ENCODE results near the gene PRCC. TPM values are rescaled to one million over a fixed set of nuclear protein-coding genes. Genes with fewer than 3 reads are reported as not detected.
A peak's percentile ranks its signal among the peaks of the same experiment; 100 is the strongest.

PRCC gene
- total RNA-seq, 1 experiment from 2014 or later, result 125 TPM

DNA sequence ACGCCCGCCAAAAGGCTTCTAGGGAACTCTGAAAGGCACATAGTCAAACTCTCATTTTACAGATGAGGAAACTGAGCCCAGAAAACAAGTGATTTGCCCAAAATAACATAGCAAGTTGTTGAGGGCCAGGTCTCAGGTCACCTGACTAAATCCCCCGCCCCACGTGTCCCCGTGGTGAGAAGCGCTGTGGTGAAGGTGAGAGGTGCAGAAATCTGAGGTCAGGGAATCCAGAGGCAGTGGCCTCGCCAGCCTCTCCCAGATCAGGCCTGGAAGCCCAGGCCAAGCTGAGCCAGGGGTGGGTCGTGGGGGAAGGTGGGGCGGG lies 21.0 kb upstream of the PRCC start:
- no TSS peak for BruUV-seq (replicated peaks)
- Histone ChIP-seq H3K36me3 (ENCODE audit: insufficient read depth, low read length, poor library complexity, severe bottlenecking) (peaks cover 40% of the 10 kb centered on the region), H3K9me3 (ENCODE audit: low read depth, low read length, poor library complexity, severe bottlenecking) (no peaks in the 10 kb centered on the region), H3K4me1 (ENCODE audit: insufficient read depth, low read length, poor library complexity, severe bottlenecking) (peaks cover 39% of the 10 kb centered on the region), H3K27me3 (replicated peaks; ENCODE audit: insufficient read depth, low read depth, low read length, poor library complexity) (no peaks in the 10 kb centered on the region), H3K4me3 (ENCODE audit: low read depth, low read length, poor library complexity, severe bottlenecking) (peak overlapping the region; percentile 92), H3K27ac (ENCODE audit: low read depth, low read length, poor library complexity, severe bottlenecking) (peak overlapping the region; percentile 90)
- intact Hi-C loops (cut with micrococcal nuclease; ENCODE audit: unreplicated experiment), result no loop called here
- ChIA-PET POLR2A (ENCODE audit: low non-redundant PET) (no interaction called here), CTCF (interaction anchor here (0.6 kb wide), 1 partner anchor 1423 kb away, joined by 5 read pairs; no protein-coding TSS in a partner anchor)
- TF ChIP-seq, protein P1, sequence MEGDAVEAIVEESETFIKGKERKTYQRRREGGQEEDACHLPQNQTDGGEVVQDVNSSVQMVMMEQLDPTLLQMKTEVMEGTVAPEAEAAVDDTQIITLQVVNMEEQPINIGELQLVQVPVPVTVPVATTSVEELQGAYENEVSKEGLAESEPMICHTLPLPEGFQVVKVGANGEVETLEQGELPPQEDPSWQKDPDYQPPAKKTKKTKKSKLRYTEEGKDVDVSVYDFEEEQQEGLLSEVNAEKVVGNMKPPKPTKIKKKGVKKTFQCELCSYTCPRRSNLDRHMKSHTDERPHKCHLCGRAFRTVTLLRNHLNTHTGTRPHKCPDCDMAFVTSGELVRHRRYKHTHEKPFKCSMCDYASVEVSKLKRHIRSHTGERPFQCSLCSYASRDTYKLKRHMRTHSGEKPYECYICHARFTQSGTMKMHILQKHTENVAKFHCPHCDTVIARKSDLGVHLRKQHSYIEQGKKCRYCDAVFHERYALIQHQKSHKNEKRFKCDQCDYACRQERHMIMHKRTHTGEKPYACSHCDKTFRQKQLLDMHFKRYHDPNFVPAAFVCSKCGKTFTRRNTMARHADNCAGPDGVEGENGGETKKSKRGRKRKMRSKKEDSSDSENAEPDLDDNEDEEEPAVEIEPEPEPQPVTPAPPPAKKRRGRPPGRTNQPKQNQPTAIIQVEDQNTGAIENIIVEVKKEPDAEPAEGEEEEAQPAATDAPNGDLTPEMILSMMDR (conservative IDR thresholded peaks at IDR 0.05; ENCODE audit: low read depth, low read length), result no peak
- no peak for TF ChIP-seq EZH2 (IDR thresholded peaks at IDR 0.05; ENCODE audit: borderline replicate concordance, low read depth, low read length, poor library complexity, severe bottlenecking)
- no peak for DNase-seq (ENCODE audit: low spot score)

DNA sequence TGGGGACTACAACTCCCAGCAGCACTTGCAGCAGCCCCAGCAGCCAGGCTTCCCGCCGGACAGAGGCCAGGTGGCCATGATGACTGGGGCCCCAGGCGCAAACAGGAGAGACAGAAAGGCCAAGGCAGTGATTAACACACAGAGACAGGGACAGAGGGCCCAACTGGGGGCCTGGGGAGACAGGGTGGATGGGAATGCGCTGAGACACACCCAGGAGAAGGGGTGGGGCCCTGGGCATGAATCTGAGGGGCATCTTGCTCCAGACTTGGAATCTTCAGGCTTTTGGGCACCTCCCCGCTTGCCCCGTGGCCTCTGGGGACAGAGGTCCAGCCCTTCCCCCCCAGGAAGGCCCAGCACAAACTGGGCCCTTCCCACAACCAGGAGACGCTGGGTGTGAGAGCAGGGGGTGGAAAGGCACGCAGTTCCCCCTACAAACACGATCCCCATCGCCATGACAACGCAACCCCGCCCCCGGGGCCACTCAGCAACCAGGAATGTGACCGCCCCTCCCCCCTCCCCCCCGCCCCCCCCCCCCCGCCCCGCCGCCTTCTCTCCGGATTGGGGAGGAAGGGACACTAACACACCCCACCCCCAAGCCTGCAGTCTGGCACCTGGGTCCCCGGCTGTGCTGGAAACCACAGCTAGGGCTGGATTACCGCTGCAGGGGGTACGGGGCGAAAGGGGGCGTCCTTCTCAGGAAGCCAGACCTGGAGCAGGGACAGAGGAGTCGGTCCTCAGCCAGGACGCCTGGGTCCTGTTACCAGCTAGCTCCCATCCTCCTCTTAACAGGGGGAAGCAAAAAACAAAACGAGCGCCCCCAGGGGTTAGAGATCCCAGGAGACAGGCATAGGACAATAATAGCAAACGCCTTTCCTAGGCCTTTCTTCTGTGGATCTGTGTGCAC lies 20.4 kb upstream of the PRCC start:
- POLR2A ChIA-PET (ENCODE audit: low non-redundant PET), result interaction anchor here (0.5 to 0.6 kb wide), 3 partner anchors 27 to 318 kb away, joined by 3 to 4 read pairs (median 4); no protein-coding TSS in a partner anchor
- BruUV-seq (replicated peaks), result no TSS peak
- no peaks in the 10 kb centered on the region for H3K9me3 ChIP-seq (ENCODE audit: low read depth, low read length, poor library complexity, severe bottlenecking)
- peaks cover 36% of the 10 kb centered on the region for H3K36me3 ChIP-seq (ENCODE audit: insufficient read depth, low read length, poor library complexity, severe bottlenecking)
- no peaks in the 10 kb centered on the region for H3K27me3 ChIP-seq (replicated peaks; ENCODE audit: insufficient read depth, low read depth, low read length, poor library complexity)
- peaks cover 39% of the 10 kb centered on the region for H3K4me1 ChIP-seq (ENCODE audit: insufficient read depth, low read length, poor library complexity, severe bottlenecking)
- peak overlapping the region; percentile 92 for H3K4me3 ChIP-seq (ENCODE audit: low read depth, low read length, poor library complexity, severe bottlenecking)
- intact Hi-C loops (cut with micrococcal nuclease; ENCODE audit: unreplicated experiment), result no loop called here
- no peak for TF ChIP-seq EZH2 (IDR thresholded peaks at IDR 0.05; ENCODE audit: borderline replicate concordance, low read depth, low read length, poor library complexity, severe bottlenecking)
- TF ChIP-seq, protein P1 (conservative IDR thresholded peaks at IDR 0.05; ENCODE audit: low read depth, low read length), result peak; percentile 55
- CTCF ChIA-PET, result interaction anchor here (0.6 to 1.3 kb wide), 2 partner anchors 20 to 1423 kb away, joined by 4 to 5 read pairs; partner anchors contain the start of gene PRCC
- peak; percentile 91 for DNase-seq (ENCODE audit: low spot score)
- peak overlapping the region; percentile 98 for H3K27ac ChIP-seq (ENCODE audit: low read depth, low read length, poor library complexity, severe bottlenecking)

DNA sequence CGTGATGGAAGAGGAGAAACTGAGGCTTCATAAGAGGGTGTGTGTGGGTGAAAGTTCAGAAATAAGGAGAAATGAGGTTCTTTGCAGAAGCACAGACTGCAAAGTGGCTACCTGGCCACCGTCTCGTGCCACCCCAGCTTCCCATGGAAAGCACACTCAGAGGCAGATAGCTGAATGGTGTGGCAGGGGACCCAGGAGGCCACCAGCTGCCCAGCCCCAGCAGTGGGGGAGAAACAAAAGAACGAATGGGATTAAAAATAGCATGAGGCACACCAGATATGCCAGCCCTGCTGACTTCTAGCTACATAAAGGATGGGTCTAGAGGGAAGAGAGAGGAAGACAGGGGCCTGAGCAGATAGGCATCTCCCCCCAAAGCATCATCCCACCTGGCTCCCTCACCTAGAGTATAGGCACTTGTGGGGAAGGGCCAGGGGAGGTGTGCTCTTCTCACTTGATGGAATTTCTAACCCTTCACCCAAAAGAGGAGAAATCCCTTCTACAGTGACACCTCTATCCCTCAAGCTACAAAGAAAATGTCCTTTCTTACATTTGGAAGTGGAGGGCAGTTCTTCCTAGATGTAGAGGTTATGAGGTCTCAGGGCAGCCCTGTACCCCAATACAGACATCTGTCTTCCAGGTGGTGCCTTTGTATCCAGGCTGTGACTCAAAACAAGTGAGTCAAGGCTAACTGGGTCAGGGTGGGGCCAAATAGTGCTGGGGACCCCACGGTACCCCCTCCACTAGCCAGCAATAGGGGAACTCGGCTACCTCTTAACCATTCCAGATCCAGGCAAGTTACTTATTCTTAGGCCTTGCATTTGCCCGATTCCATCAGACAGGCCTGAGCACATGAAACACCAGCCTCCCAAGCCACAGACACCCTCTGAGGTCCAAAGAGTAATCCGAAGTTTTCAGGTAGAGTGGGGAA lies 19.3 kb upstream of the PRCC start:
- H3K4me1 ChIP-seq (ENCODE audit: insufficient read depth, low read length, poor library complexity, severe bottlenecking), result peaks cover 42% of the 10 kb centered on the region
- intact Hi-C loops (cut with micrococcal nuclease; ENCODE audit: unreplicated experiment), result no loop called here
- peaks cover 26% of the 10 kb centered on the region for H3K36me3 ChIP-seq (ENCODE audit: insufficient read depth, low read length, poor library complexity, severe bottlenecking)

More for the DNA sequence above, 19.3 kb upstream of the PRCC start:
- DNase-seq (ENCODE audit: low spot score), result peak; percentile 45
- BruUV-seq (replicated peaks), result no TSS peak
- POLR2A ChIA-PET (ENCODE audit: low non-redundant PET), result interaction anchor here (0.5 to 0.6 kb wide), 2 partner anchors 26 to 170 kb away, joined by 4 read pairs; no protein-coding TSS in a partner anchor
- Histone ChIP-seq H3K9me3 (ENCODE audit: low read depth, low read length, poor library complexity, severe bottlenecking) (no peaks in the 10 kb centered on the region), H3K27ac (ENCODE audit: low read depth, low read length, poor library complexity, severe bottlenecking) (peak overlapping the region; percentile 98), H3K27me3 (replicated peaks; ENCODE audit: insufficient read depth, low read depth, low read length, poor library complexity) (no peaks in the 10 kb centered on the region), H3K4me3 (ENCODE audit: low read depth, low read length, poor library complexity, severe bottlenecking) (peak overlapping the region; percentile 92)
- TF ChIP-seq, protein P1 (conservative IDR thresholded peaks at IDR 0.05; ENCODE audit: low read depth, low read length), result no peak
- no peak for TF ChIP-seq EZH2 (IDR thresholded peaks at IDR 0.05; ENCODE audit: borderline replicate concordance, low read depth, low read length, poor library complexity, severe bottlenecking)
- CTCF ChIA-PET, result interaction anchor here (1.3 kb wide), 1 partner anchor 19 kb away, joined by 4 read pairs; the partner anchor contains the start of gene PRCC
